GM19452 (cell line): ENCODE measurements around the gene PRSS22.
"Not testable (repeated sequence)": the region's sequence is repeated elsewhere in the genome, so short reads cannot be mapped to it uniquely, and the experiment has no call there.

Source experiments
- ATAC-seq: cut with Tn5 transposase; IDR thresholded peaks from one replicate; pipeline ENCODE4 v1.9.1; 2021; ENCODE audit not compliant: unreplicated experiment

PRSS22 gene

DNA sequence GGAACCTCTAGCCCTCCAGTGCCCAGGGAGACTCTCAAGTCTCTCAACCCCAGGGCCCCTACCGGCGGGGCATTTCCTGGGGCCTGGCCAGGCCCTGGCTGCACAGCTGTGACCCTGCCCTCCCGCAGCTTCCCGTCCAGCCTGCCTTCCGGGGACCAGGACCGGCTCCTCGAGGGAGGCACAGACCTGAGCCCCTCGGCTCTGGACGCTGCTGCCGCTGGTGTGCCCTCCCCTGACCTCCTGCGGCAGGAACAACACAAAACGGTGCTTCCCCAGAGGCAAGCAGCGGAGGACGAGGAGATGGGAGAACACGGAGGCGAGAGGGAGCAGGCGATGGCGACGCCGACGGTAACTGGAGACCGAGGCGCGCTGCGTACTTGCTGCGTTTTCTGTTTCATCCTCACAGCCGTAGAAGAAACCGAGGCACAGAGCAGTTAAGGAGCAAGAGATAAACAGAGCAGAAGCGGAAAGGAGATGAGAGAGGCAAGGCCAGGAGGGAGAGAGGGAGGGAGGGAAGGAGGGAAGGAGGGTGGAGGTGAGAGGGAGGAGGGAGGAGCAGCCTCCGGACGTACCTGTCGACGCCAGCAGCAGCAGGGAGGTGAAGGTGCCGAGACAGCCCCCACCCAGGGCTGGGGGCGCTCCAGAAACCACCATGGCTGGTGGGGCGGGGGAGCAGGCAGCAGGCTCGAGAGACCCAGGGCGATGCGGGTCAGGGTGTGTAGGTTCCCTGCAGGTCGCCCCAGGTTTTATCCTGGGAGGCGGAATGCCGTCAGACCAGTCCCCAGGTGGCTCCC, at the start of gene PRSS22:
PRSS22 (minus strand) TSS at position 720 of the 794 bp plus-strand sequence; CDS start at position 654, 66 bp downstream.
- ATAC-seq, result no peak

GRCh38 chr16:2907084-2907753, 49.2 kb upstream of the PRSS22 start:
- not testable (repeated sequence) for ATAC-seq

DNA sequence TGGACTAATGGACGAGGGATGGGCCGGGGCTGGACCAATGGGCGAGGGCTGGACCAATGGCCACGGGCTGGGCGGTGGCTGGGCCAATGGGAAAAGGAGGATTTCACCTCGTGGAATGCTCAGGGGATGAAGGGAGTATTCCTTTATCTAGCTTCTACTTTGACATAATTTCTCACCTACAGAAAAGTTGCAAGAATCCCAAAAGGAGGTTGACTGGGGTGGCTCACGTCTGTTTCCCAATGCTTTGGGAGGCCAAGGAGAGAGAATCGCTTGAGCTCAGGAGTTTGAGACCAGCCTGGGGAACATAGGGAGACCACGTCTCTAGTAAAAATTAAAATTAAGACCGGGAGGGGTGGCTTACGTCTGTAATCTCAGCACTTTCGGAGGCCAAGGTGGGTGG, 48.0 kb upstream of the PRSS22 start:
- no peak for ATAC-seq

GRCh38 chr16:2905241-2905987, 47.4 kb upstream of the PRSS22 start:
- peak; percentile 63 for ATAC-seq

DNA sequence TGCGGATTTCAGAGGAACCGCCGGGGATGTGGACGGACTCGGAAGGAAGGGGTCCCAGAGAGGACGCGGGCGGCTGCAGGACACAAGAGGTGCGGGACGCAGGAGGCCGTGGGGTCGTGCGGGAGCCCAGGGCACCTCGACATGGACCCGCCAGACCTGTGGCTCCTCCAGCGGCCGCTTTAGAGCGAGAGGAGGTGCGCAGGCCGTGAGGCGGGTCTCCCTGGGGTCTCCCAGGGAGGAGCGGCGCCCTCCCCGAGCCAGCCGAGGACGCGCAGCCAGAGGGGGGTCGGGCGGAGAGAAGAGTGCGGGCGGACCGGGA, 46.9 kb upstream of the PRSS22 start:
- ATAC-seq, result peak; percentile 7

- peak; percentile 43 for ATAC-seq
Measured at GRCh38 chr16:2904100-2904921, 46.3 kb upstream of the PRSS22 start.

DNA sequence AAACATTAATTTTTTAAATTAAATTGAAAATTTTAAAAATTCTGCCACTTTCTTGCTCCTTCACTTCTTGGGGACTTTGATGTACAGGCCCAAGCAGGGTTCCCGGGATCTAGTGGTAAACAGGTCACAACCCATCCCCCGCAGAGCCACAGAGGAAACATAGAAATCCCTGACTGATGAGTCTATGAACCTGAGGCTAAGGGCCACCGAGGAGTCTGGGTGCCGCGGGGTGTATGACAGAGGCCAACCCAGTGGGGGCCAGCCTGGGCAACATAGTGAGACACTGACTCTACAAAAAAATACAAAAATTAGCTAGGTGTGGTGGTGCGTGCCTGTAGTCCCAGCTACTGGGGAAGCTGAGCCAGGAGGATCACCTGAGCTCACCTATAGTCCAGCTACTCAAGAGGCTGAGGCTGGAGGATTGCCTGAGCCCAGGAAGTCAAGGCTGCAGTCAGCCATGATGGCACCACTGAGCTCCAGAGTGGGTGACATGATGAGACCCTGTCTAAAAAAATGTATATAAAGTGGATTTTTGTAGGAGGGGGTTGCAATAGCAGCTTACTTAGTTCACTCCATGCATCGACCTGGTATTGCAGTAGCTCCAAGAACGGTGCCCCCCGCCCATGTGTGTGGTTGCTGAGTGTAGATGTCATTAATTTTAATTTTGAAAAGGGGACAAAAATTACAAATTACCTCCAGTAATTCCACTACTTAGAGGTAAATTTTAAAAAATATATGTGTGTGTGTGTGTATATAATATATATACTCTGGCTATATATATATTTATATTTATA, 44.6 kb upstream of the PRSS22 start:
- ATAC-seq, result no peak

DNA sequence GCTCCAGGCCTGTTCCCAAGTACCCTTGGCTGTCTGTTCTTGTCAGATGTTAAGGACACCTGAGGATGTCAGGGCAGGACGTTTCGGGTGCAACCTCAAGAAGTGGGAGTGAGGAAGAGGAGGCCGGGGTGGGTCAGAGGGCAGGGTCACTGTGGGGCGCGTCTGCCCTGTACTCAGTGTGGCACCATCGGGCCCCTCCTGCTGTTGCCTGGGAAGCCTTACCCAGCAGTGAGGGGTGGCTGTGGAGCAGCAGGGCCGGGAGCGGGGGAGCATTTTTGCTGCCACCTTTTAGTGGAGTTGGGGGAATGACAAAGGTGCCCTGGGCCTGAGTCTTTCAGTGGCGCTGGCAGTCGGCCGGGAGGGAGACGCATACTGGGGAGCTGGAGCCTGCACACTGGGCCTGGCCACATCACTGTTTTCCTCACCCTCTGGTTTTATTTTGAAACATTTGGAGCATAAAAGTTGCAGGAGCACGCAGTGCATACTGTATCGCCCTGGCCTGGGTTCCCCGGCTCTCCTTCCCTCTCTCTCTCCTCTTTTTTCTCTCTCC, 42.6 kb upstream of the PRSS22 start:
- no peak for ATAC-seq

DNA sequence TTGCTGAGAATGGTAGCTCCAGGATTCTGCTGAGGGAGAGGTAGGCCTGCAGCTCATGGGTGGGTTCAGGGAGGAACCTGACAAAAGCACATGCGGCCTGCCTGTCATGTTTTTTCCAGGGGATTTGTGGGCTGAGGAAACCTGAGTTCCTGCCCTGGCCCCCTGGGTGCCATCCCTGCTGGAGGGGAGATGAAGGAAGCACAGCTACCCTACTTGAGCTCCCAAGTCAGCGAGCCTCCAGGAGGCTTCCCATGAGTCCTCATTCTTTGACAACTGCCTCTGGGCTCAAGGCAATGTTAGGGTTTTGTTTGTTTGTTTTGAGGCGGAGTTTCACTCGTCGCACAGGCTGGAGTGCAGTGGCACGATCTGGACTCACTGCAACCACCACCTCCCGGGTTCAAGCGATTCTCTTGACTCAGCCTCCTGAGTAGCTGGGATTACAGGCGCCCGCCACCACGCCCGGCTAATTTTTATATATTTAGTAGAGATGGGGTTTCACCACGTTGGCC, 41.6 kb upstream of the PRSS22 start:
- ATAC-seq, result no peak

DNA sequence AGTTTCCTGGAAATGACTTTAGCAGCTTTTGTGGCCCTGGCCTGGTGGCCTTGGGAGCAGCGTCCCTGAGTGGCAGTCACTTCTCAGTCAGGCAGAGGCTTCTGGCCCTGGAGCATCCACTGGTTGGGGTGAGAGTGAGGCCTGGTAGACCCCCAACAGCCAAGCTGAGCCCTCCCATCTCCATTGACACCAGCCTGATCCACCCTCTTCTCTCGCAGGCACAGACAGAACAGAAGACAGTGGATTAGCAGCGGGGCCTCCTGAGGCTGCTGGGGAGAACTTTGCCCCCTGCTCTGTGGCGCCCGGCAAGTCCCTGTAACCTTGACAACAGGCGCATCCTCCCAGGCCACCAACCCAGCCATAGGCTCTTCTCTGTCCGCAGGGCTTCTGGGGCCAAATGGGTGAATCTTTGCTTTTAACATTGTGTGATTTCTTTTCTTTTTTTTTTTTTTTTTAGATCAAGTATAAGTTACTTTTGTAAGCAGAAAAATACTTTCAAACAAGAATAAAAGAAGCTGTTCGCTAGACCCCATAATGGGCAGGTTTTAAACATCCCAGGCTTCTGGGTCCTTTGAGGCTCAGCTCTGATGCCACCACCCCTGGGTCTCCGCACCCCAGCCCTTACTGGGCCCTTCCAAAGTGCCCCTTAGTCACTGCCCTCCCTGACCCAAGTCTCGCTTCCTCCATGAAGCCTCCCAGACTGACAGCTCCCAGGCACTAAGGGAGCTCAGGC, 41.0 kb upstream of the PRSS22 start:
- ATAC-seq, result no peak

- no peak for ATAC-seq
Measured at GRCh38 chr16:2897110-2897509, 39.1 kb upstream of the PRSS22 start.

GRCh38 chr16:2896480-2897010, 38.6 kb upstream of the PRSS22 start:
- ATAC-seq, result no peak

- no peak for ATAC-seq
Measured at GRCh38 chr16:2895813-2896212, 37.8 kb upstream of the PRSS22 start.

- no peak for ATAC-seq
Measured at GRCh38 chr16:2894231-2894630, 36.3 kb upstream of the PRSS22 start.

DNA sequence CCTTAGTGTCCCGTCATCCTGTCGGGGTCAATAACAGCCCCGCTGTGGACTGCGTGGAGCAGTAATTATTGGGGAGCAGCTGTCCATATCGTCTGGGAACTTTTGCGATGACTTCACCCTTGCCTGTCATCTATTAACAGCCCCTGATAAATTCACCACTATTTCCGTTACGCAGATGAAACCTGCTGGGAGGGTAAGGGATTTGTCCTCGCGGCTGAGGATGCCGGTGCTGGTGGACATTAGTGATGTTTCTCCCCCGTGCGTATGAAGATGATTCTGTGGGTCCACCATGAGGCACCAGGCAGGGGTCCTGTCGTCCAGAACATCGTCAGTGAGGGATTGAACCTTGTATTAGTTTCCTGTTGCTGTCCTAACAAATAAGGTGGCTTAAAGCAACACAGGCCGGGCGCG, 26.1 kb upstream of the PRSS22 start:
- no peak for ATAC-seq

GRCh38 chr16:2883458-2883908, 25.5 kb upstream of the PRSS22 start:
- no peak for ATAC-seq

DNA sequence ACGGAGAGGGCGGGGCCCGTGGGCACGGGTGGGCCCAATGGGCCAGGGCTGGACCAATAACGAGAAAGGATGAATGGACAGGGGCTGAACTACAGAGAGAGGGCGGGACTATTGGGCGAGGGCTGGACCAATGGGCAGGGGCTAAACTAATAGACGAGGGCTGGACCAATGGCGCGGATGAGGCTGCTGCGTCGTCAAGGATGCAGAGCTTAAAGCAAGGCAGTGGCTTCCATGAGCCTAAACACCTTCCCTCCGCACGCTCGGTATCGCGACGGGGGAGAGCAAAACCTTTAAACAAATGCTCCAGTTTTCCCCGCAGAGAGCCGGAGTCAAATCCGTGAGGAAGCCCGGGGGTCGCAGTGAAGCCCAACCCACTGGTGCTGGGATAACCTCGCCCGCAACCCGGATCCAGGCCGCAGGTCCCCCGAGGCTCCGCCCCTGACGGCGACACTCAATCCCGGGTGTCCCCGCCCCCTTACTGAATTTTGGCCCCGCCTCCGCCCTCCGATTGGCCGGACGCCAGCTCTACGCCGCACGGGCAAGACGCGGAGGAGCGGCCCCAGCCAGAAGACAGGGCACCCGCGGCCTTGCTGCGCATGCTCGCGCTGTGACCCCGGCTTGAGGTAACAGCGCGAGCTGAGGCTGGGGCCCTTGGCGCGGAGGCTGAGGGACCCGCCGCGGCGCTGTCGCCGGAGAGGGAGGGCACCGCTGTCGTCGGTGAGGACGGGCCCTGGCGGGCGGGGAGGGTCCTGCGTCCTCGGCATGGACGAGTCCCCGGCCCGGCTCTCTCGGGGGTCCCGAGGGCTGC, 24.9 kb upstream of the PRSS22 start, which contains the start of gene FLYWCH2:
FLYWCH2 (plus strand) TSS at position 566 of the 808 bp plus-strand sequence. CDS start 13,235 bp downstream, outside the sequence.
- peak; percentile 85 for ATAC-seq
